Breast epithelium (tissue), 3 donors: ENCODE measurements around the gene UPF3A.
"Not testable (repeated sequence)": the region's sequence is repeated elsewhere in the genome, so short reads cannot be mapped to it uniquely, and the experiment has no call there.

Source experiments
- POLR2AphosphoS5 ChIP-seq, 3 donors: sonication (generic); formaldehyde crosslinking; IDR thresholded peaks; one replicate each; pipeline ENCODE4 v1.6.1; 2017; ENCODE audit warnings: antibody characterized with exemption in 3 of 3
- TF ChIP-seq, protein P1 (sequence below), 3 donors: fragments of 450-650 bp; IDR thresholded peaks; one replicate each; pipeline ENCODE4 v1.5.1; 2016 to 2017; ENCODE audit warnings: antibody characterized with exemption in 3 of 3, mild to moderate bottlenecking in 3 of 3, moderate library complexity in 3 of 3

DNA sequence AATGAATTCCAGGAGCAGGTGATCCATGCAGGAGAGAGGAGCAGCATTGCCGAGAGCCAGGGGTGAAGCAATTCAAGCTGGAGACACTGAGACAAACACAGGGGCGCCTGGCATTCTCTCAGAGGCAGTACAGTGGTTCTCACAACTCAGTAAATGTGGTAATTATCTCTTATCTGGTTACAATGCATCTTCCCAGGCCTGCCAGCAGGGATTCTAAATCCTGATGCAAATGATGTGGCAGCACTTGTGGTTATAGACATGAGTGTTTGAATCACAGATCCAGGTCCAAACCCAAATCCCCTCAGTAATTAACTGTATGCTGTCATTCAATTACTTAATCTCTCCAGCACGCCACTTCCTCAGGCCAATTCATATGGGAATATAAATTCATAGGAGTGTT is 52.5 kb downstream of the UPF3A start:
- TF ChIP-seq, protein P1, sequence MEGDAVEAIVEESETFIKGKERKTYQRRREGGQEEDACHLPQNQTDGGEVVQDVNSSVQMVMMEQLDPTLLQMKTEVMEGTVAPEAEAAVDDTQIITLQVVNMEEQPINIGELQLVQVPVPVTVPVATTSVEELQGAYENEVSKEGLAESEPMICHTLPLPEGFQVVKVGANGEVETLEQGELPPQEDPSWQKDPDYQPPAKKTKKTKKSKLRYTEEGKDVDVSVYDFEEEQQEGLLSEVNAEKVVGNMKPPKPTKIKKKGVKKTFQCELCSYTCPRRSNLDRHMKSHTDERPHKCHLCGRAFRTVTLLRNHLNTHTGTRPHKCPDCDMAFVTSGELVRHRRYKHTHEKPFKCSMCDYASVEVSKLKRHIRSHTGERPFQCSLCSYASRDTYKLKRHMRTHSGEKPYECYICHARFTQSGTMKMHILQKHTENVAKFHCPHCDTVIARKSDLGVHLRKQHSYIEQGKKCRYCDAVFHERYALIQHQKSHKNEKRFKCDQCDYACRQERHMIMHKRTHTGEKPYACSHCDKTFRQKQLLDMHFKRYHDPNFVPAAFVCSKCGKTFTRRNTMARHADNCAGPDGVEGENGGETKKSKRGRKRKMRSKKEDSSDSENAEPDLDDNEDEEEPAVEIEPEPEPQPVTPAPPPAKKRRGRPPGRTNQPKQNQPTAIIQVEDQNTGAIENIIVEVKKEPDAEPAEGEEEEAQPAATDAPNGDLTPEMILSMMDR (IDR thresholded peaks at IDR 0.05) = not testable (repeated sequence)
- not testable (repeated sequence) for TF ChIP-seq POLR2AphosphoS5 (IDR thresholded peaks at IDR 0.05)
